Measurements from ENCODE around the gene MYRFL. TPM values are rescaled to one million over a fixed set of nuclear protein-coding genes. Genes with fewer than 3 reads are reported as not detected.

MYRFL gene
- total and polyA plus RNA-seq, 2 of the 8 experiments (the other 6 are each of a cell fraction or from before 2014, with no cell fraction given), result 1.1 to 2.0 TPM

DNA sequence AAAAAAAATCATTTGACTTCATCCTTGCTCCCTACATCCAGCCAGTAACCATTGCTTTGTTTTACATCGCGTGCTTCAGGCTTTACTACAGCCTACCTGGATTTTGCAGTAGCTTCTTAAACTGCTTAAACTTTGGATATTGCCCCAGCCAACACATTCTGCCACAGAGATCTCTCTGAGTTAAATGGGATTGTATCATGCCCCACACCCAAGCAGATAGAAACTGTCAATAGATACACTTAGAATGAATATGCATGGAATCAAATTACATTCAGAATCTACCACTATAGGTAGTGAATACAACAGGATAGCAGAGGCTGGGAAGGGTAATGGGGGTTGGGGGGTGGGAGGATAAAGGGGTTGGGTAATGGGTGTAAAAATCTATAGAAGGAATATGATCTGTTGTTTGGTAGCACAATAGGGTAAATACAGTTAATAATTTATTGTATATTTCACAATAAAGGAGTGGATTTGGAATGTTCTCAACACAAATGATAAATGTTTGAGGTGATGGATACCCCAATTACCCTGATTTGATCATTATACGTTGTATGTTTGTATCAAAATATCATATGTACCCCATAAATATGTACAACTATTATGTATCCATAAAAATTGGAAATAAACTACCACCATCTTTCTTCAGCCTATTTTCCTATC lies 2.7 kb upstream of the MYRFL start:
- H4K20me1 ChIP-seq (replicated peaks in 1 of 2; ENCODE audit: control insufficient read depth in 1 of 2, insufficient read depth in 2 of 2, low read length in 2 of 2), result no peaks in the 10 kb centered on the region
- FAIRE-seq (no peak), DNase-seq (ENCODE audit: low read depth in 1 of 2, low spot score in 2 of 2) (no peak)
- no peaks in the 10 kb centered on the region for H3K9me3 ChIP-seq (ENCODE audit: insufficient read depth in 2 of 2, low read depth in 1 of 2, low read length in 1 of 2)
- no peak overlapping the region for H2AFZ ChIP-seq (ENCODE audit: low read length)
- WGBS, 2 experiments (ENCODE audit: extremely low coverage in 1 of 2, insufficient coverage in 1 of 2, insufficient read length in 1 of 2, insufficient replicate concordance in 2 of 2, low coverage in 1 of 2, low lambda C conversion rate in 2 of 2, missing lambda C conversion rate in 1 of 2), result 92% methylated on average over 3 of the region's 3 CpGs; no CpG with 5 or more reads in 1 of the 2 experiments
- no peaks in the 10 kb centered on the region for H3K27me3 ChIP-seq (replicated peaks in 1 of 4; ENCODE audit: control insufficient read depth in 3 of 4, extremely low read depth in 1 of 4, insufficient read depth in 3 of 4, low read length in 3 of 4)
- no peak overlapping the region for H4K5ac ChIP-seq (ENCODE audit: insufficient read length, low read depth, low read length)
- no peaks in the 10 kb centered on the region for H3K79me1 ChIP-seq (ENCODE audit: low read depth, low read length)
- no peak overlapping the region for H3K9ac ChIP-seq (replicated peaks in 1 of 4; ENCODE audit: extremely low read depth in 1 of 4, low read depth in 3 of 4, low read length in 3 of 4)
- H2BK15ac ChIP-seq (ENCODE audit: low read length), result no peak overlapping the region
- no peak overlapping the region for H3K18ac ChIP-seq (ENCODE audit: extremely low read depth, low read length)
- H3K4me3 ChIP-seq (ENCODE audit: extremely low read depth in 1 of 4, insufficient read depth in 2 of 4, low read depth in 3 of 4, low read length in 4 of 4), result no peak overlapping the region
- H3K56ac ChIP-seq (replicated peaks; ENCODE audit: insufficient read length, low read depth, low read length), result no peak overlapping the region
- H2BK12ac ChIP-seq (ENCODE audit: low read depth, low read length), result no peak overlapping the region
- H3K14ac ChIP-seq (ENCODE audit: insufficient read length), result no peak overlapping the region
- no peak overlapping the region for H4K8ac ChIP-seq (ENCODE audit: extremely low read depth, insufficient read depth, low read length)
- H3K36me3 ChIP-seq (ENCODE audit: control insufficient read depth in 2 of 4, insufficient read depth in 4 of 4, low read length in 3 of 4), result no peaks in the 10 kb centered on the region
- TF ChIP-seq BCL11A (IDR thresholded peaks at IDR 0.05; ENCODE audit: low read depth in 2 of 2, low read length in 2 of 2) (no peak), POLR2AphosphoS5 (IDR thresholded peaks at IDR 0.05; ENCODE audit: low read depth, low read length) (no peak), RBBP5 (IDR thresholded peaks at IDR 0.05; ENCODE audit: borderline replicate concordance, low read depth, low read length) (no peak), JUND (IDR thresholded peaks at IDR 0.05; ENCODE audit: low read length) (no peak), EP300 (IDR thresholded peaks at IDR 0.05; ENCODE audit: borderline replicate concordance in 1 of 2, low read depth in 2 of 2, low read length in 2 of 2) (no peak), TBP (IDR thresholded peaks at IDR 0.05; ENCODE audit: low read depth, low read length) (no peak), RNF2 (IDR thresholded peaks at IDR 0.05; ENCODE audit: borderline replicate concordance, low read depth, low read length, missing control alignments, poor library complexity, severe bottlenecking) (no peak)
- H3K4ac ChIP-seq (replicated peaks; ENCODE audit: insufficient read length, low read depth, low read length), result no peak overlapping the region
- CTCF ChIA-PET (ENCODE audit: partially characterized antibody), result interaction anchor here (1.1 kb wide), 1 partner anchor 183 kb away, joined by 3 read pairs; no protein-coding TSS in a partner anchor
- no peaks in the 10 kb centered on the region for H3K79me2 ChIP-seq (ENCODE audit: control insufficient read depth in 1 of 2, insufficient read depth in 2 of 2, low read length in 2 of 2)
- no peak overlapping the region for H2BK120ac ChIP-seq (replicated peaks; ENCODE audit: low read depth, low read length)
- H3K27ac ChIP-seq (ENCODE audit: low read depth, low read length), result no peak overlapping the region
- H2BK5ac ChIP-seq (ENCODE audit: low read depth, low read length), result no peak overlapping the region
- H2BK20ac ChIP-seq (ENCODE audit: low read length), result no peak overlapping the region
- H3K4me2 ChIP-seq (ENCODE audit: insufficient read depth in 1 of 2, low read depth in 2 of 2, low read length in 2 of 2), result no peak overlapping the region
- H3K23ac ChIP-seq (ENCODE audit: insufficient read length), result no peak overlapping the region
- H3K4me1 ChIP-seq (replicated peaks in 1 of 4; ENCODE audit: control insufficient read depth in 3 of 4, insufficient read depth in 4 of 4, low read length in 3 of 4), result no peaks in the 10 kb centered on the region; a peak in 1 of 7 replicates
- no peak overlapping the region for H4K91ac ChIP-seq (replicated peaks; ENCODE audit: insufficient read length, low read length)
- no peak overlapping the region for H2AK5ac ChIP-seq (ENCODE audit: low read depth, low read length)
- H3K23me2 ChIP-seq (ENCODE audit: low read depth, low read length), result no peaks in the 10 kb centered on the region
- POLR2A ChIA-PET (ENCODE audit: partially characterized antibody), result no interaction called here
